Activated naive CD8-positive, alpha-beta T cell treated with anti-CD3 and anti-CD28 coated beads for 36 hours (primary cell): ENCODE data around the gene DNAH8. TPM values are rescaled to one million over a fixed set of nuclear protein-coding genes. Genes with fewer than 3 reads are reported as not detected.

Experiments used
- DNase-seq: peaks from one replicate; pipeline ENCODE4 v3.0.0; 2021
- H3K27ac Mint-ChIP-seq: one replicate; pipeline ENCODE4 v1.8.0; 2022; ENCODE audit warnings: mild to moderate bottlenecking, moderate library complexity, mixed read lengths
- H3K27me3 Mint-ChIP-seq: one replicate; pipeline ENCODE4 v1.8.0; 2022; ENCODE audit warnings: mild to moderate bottlenecking, mixed read lengths
- H3K36me3 Mint-ChIP-seq: one replicate; pipeline ENCODE4 v1.8.0; 2021; ENCODE audit warnings: mild to moderate bottlenecking, mixed read lengths
- H3K4me1 Mint-ChIP-seq: one replicate; pipeline ENCODE4 v1.8.0; 2021; ENCODE audit warnings: mixed read lengths
- H3K4me3 Mint-ChIP-seq: one replicate; pipeline ENCODE4 v1.8.0; 2022; ENCODE audit warnings: mild to moderate bottlenecking, moderate library complexity, mixed read lengths
- H3K9me3 Mint-ChIP-seq: one replicate; pipeline ENCODE4 v1.8.0; 2022; ENCODE audit warnings: mixed read lengths
- total RNA-seq, 2 experiments: library from RNA; stranded (reverse); gene quantifications; one replicate each; pipeline ENCODE4 v1.2.3, GENCODE V29; 2021

DNAH8 gene
- total RNA-seq, 2 experiments from 2014 or later, result 0.08 TPM; not detected in 1

DNA sequence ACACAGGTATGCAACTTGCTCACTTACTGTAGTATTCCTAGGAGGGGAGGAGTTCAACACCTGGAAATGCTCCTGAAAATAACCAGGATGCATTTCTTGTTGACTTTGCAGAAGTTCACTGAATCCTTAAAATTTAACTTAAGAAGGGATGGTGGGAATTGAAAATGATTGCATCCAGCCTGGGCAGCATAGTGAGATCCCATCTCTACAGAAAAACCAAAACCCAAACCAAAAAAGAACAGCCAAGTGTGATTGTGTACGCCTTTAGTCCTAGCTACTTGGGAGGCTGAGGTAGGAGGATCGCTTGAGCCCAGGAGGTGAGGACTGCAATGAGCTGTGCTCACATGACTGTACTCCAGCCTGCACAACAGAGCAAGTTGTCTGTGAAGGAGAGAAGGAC, 1.7 kb downstream of the DNAH8 start:
- Mint-ChIP-seq H3K27me3 (peaks cover 38% of the 10 kb centered on the region), H3K27ac (no peak overlapping the region), H3K4me1 (peaks cover 17% of the 10 kb centered on the region), H3K36me3 (peaks cover 3% of the 10 kb centered on the region), H3K4me3 (no peak overlapping the region), H3K9me3 (peaks cover 2% of the 10 kb centered on the region)
- DNase-seq, result no peak

DNA sequence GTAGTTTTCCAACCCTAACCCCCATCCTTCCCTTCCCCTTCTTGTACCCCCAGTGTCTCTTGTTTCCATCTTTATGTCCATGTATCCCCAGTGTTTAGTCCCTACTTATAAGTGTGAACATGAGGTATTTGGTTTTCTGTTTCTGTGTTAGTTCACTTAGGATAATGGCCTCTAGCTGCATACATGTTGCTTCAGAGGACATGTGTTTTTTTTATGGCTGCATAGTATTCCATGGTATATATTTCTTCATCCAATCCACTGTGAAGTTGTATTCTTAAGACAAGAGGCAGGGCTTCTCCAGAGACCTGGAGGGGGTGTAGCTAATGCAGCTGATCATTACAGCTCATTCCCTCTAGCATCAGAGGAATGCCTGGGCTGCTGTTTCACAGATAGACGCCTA, 4.2 kb downstream of the DNAH8 start:
- peaks cover 3% of the 10 kb centered on the region for H3K36me3 Mint-ChIP-seq
- no peak overlapping the region for H3K4me3 Mint-ChIP-seq
- peaks cover 2% of the 10 kb centered on the region for H3K9me3 Mint-ChIP-seq
- H3K27ac Mint-ChIP-seq, result no peak overlapping the region
- peaks cover 7% of the 10 kb centered on the region for H3K4me1 Mint-ChIP-seq
- DNase-seq, result no peak
- peaks cover 42% of the 10 kb centered on the region for H3K27me3 Mint-ChIP-seq

DNA sequence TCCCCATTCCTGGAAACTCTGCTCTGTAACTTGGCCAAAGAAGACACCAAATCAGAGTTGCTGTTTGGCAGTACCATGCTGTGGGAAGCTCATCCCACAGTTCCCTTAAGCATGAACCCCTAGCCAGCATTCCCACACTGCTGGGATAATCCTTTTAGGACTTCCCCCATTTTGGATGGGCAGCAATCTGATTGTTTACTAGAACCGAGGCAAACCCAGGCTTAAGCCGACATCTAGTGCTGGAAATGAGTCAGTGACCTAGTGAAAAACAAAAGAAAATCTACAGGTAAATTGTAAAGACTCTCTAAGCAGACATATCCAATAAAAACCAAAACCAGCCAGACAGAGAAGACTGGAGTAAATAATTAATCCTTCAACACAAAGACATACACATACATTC, 5.2 kb downstream of the DNAH8 start:
- Mint-ChIP-seq H3K27ac (no peak overlapping the region), H3K9me3 (peaks cover 2% of the 10 kb centered on the region), H3K27me3 (peaks cover 43% of the 10 kb centered on the region), H3K36me3 (peaks cover 3% of the 10 kb centered on the region), H3K4me3 (no peak overlapping the region), H3K4me1 (peaks cover 4% of the 10 kb centered on the region)
- DNase-seq, result no peak

DNA sequence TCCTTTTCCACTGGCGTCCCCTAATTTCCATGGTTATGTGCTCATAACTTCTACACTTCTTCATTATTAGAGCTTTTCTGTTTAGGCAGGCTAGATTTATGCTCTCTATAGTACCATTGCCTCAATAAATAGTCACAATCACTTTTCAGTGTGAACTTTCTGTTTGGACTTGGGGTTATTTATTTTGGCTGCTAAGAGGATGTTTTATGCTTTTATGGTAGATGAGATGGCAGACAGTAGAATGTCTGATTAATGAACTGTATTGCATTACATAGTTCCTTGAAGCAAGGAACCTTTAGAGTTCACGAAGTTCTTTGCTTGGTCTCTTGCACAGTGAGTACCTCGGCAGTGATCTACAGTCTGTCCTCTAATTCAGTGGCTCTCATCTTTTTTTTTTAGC, 6.9 kb downstream of the DNAH8 start:
- H3K36me3 Mint-ChIP-seq, result peaks cover 1% of the 10 kb centered on the region
- H3K9me3 Mint-ChIP-seq, result peaks cover 2% of the 10 kb centered on the region
- DNase-seq, result no peak
- peaks cover 13% of the 10 kb centered on the region for H3K4me1 Mint-ChIP-seq
- H3K27ac Mint-ChIP-seq, result no peak overlapping the region
- no peak overlapping the region for H3K4me3 Mint-ChIP-seq
- H3K27me3 Mint-ChIP-seq, result peaks cover 36% of the 10 kb centered on the region

DNA sequence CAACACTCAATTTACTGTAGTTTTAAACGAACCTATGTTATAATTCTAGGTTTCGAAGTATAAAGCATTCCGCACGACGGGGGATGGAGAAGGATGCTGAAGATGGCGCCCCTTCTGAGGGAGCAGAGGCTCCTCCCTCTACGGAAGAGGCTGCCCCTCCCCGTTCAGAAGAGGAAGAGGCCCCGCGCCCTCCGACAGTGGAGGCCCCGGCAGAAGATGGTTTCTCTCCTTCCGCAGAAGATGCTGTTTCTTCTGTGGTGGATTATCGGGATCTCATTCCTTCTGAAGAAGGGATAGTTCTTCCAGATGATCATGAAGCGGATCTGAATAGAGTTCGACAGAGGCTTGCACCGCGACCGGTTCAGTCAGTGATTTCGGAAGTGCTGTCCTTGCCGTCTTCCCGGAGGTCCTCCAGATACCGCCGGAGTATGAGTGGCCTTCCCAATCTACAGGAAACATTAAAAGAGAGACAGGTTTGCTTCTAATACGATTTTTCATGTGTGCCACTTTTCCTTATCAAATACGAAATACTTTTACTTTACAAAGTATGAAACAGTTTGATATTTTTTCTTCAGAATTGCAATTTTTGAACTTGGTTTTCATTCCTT, 7.7 kb downstream of the DNAH8 start:
- H3K4me3 Mint-ChIP-seq, result no peak overlapping the region
- H3K36me3 Mint-ChIP-seq, result peaks cover 1% of the 10 kb centered on the region
- peaks cover 32% of the 10 kb centered on the region for H3K27me3 Mint-ChIP-seq
- H3K9me3 Mint-ChIP-seq, result peaks cover 2% of the 10 kb centered on the region
- no peak overlapping the region for H3K27ac Mint-ChIP-seq
- no peak for DNase-seq
- peaks cover 13% of the 10 kb centered on the region for H3K4me1 Mint-ChIP-seq

DNA sequence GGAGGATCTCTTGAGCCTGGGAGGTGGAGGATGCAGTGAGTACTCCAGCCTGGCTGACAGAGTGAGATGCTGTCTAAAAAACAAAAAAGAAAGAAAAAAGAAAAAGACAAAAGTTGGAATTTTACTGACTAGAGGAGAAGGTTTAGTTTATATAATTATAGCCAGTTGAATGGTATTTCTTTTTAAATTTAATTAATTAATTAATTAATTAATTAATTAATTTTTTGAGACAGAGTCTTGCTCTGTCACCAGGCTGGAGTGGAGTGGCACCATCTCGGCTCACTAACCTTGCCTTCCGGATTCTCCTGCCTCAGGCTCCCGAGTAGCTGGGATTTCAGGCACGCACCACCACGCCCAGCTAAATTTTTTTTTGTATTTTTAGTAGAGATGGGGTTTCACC, 8.7 kb downstream of the DNAH8 start:
- H3K4me3 Mint-ChIP-seq, result no peak overlapping the region
- H3K27ac Mint-ChIP-seq, result no peak overlapping the region
- peaks cover 30% of the 10 kb centered on the region for H3K27me3 Mint-ChIP-seq
- peaks cover 1% of the 10 kb centered on the region for H3K36me3 Mint-ChIP-seq
- H3K9me3 Mint-ChIP-seq, result peaks cover 2% of the 10 kb centered on the region
- DNase-seq, result no peak
- H3K4me1 Mint-ChIP-seq, result peaks cover 13% of the 10 kb centered on the region

DNA sequence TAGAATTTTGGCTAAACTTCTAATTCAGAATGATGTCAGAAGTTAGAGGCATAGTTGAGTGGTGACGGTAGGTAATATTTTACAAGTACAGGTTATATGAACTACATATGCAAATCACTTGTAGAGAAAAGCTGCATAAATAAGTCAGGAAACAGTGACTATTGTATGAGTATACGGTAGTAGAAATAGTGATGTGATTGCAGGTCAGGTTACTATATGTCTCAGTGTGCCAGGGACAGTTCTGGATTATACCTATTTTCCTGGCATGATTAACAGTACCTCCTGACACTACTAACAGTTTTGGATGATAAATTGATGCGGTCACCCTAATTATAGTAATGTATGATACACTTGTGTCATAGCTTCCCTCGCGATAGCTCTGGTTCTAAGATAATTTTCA, 9.2 kb downstream of the DNAH8 start:
- DNase-seq, result no peak
- Mint-ChIP-seq H3K4me1 (peaks cover 13% of the 10 kb centered on the region), H3K9me3 (peaks cover 2% of the 10 kb centered on the region), H3K27me3 (peaks cover 24% of the 10 kb centered on the region), H3K36me3 (peaks cover under 1% of the 10 kb centered on the region), H3K4me3 (no peak overlapping the region), H3K27ac (no peak overlapping the region)

DNA sequence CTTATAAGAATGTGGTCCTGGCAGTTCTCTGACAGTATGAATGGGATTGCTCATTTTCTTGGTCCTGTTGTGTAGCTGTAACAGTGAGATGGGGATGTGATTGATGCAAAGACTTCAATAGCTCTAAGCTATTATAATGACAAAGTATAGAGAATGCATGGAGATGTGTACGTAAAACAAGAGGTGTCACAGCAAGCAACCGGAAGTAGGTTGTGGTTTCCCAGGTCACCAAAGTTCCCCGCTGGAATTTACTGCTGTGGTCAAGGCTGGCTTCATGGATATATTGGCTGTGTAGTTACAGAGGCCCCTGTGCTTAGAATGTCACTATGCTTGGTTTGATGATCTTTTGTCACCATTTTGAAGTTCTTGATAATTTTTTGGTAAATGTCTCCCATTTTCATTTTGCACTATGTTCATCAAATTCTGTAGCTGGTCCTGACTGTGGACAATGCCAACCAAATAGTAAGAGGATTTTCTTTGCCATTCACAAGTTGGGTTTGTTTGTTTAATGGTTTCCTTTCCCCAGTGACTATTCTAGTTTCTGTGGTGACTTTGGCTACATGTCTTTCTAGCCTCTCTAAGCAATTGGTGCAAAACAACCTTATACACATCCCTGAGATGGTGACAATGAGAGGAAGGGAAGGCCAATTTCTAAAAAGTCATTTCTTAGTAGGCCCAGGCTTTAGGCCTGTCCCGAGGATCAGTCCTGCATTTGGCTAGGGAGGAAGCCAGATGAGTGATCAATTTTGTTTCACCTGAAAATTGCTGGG, 10.5 kb downstream of the DNAH8 start:
- H3K4me3 Mint-ChIP-seq, result no peak overlapping the region
- H3K9me3 Mint-ChIP-seq, result no peaks in the 10 kb centered on the region
- H3K27me3 Mint-ChIP-seq, result peaks cover 18% of the 10 kb centered on the region
- no peaks in the 10 kb centered on the region for H3K36me3 Mint-ChIP-seq
- no peak overlapping the region for H3K27ac Mint-ChIP-seq
- peak; percentile 16 for DNase-seq
- H3K4me1 Mint-ChIP-seq, result peaks cover 13% of the 10 kb centered on the region

DNA sequence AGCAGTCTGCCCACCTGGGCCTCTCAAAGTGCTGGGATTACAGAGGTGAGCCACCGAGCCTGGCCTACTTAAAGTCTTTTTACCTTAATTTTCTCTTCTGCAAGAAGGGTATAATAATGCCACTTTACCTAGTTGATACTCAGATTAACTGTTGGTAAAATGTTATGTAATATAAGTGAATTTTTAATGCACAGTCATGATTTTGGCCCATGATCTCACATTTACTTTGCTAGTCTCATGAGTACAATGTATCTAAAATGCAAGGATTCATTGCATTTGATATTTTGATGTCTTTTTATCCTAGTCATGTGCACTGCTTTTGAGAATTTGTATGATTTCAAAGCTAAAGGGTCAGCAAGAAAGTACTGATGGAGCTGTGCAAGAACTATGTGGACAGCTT, 13.1 kb downstream of the DNAH8 start:
- no peak for DNase-seq
- Mint-ChIP-seq H3K36me3 (no peaks in the 10 kb centered on the region), H3K4me3 (no peak overlapping the region), H3K27me3 (peaks cover 11% of the 10 kb centered on the region), H3K27ac (no peak overlapping the region), H3K4me1 (peaks cover 13% of the 10 kb centered on the region), H3K9me3 (no peaks in the 10 kb centered on the region)

DNA sequence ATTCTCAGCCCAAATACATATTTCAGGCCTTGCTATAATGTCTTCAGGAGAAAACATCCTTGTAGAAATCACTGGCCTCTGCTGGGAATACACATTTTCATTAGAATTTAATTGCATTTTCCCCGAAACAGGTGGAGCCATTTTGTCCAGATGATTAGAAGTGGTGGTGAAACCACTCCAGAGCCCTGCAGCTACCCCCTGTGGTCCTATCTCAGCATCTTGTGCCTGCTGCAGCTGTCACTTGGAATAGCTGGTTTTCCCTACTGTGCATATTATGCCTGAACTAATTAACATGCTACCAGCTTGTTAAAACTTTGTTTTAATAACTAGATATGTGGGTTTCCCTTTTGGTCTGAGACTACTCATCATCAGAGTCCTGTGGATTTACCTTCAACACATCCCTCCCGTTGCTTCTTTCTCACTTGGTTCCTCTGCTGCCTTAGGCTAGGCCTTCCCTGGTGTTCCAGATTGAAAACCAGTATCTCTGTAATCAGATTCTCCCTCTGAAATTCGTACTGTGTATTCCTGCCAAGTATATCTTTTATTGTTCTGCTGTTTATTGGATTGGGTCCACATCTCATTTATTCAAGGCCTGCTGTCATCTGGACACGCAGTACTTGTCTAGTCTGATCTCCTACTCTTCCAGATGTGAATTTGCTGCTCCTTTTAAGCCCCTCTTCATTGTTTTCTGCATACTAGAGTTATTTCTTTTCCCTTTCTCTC, 15.2 kb downstream of the DNAH8 start:
- H3K4me3 Mint-ChIP-seq, result no peak overlapping the region
- no peak for DNase-seq
- peaks cover under 1% of the 10 kb centered on the region for H3K9me3 Mint-ChIP-seq
- H3K27me3 Mint-ChIP-seq, result peaks cover 15% of the 10 kb centered on the region
- H3K27ac Mint-ChIP-seq, result no peak overlapping the region
- no peaks in the 10 kb centered on the region for H3K36me3 Mint-ChIP-seq
- peaks cover 11% of the 10 kb centered on the region for H3K4me1 Mint-ChIP-seq

DNA sequence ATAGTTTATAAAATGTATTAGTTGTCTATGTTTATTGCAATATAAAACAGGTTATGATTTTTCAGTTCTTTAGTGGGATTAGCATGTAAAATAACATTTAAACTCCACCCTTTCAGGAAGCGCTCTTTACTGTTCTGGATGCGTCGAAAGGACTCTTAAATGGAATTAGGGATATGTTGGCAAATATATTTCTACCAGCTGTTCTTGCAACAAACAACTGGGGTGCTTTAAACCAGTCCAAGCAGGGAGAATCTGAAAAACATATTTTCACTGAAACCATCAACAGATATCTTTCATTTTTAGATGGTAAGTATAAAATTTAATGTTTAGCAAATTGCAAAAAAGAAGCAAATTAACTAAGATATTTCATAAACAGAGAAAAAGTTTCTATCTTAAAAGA, 21.8 kb downstream of the DNAH8 start:
- Mint-ChIP-seq H3K9me3 (peaks cover 3% of the 10 kb centered on the region), H3K27ac (no peak overlapping the region), H3K36me3 (no peaks in the 10 kb centered on the region), H3K27me3 (peaks cover 53% of the 10 kb centered on the region), H3K4me1 (no peaks in the 10 kb centered on the region), H3K4me3 (no peak overlapping the region)
- no peak for DNase-seq

DNA sequence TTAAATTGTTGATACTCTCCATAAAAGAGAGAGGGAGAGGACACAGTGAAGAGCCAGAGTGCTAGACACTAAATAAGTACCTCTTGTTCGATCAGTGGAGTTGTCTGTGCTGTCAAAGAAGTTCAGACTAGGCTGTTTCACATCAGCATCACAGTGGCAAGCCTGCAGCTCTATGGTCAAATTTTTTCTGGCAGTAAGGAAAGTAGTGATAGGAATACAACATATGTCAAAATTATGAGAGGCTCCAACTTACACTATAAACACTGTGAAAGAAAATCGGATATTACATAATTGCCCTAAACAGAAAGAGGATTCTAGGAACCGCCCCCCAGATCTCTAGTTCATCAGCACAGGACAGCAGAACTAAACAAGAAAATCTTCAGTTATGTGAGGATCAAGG, 23.1 kb downstream of the DNAH8 start:
- Mint-ChIP-seq H3K4me1 (no peaks in the 10 kb centered on the region), H3K27me3 (peaks cover 58% of the 10 kb centered on the region), H3K4me3 (no peak overlapping the region), H3K9me3 (peaks cover 3% of the 10 kb centered on the region), H3K27ac (no peak overlapping the region), H3K36me3 (no peaks in the 10 kb centered on the region)
- no peak for DNase-seq

DNA sequence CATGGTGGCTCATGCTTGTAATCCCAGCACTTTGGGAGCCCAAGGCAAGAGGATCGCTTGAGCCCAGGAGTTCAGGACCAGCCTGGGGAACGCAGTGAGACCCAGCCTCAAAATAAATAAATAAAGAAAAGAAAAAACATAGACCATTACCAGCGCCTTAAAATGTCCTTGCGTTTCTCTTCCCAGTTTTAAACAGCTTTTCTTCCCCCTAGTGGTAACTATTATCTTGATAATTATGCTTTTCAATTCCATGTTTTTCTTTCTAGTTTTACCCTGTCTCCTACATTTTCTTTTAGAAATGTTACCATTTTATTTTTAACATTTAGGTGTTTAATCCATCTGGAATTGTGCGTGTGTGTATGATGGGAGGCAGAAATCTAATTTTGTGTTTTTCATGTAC, 24.4 kb downstream of the DNAH8 start:
- H3K4me3 Mint-ChIP-seq, result no peak overlapping the region
- peaks cover 63% of the 10 kb centered on the region for H3K27me3 Mint-ChIP-seq
- no peak overlapping the region for H3K27ac Mint-ChIP-seq
- H3K36me3 Mint-ChIP-seq, result no peaks in the 10 kb centered on the region
- no peak for DNase-seq
- no peaks in the 10 kb centered on the region for H3K4me1 Mint-ChIP-seq
- peaks cover 3% of the 10 kb centered on the region for H3K9me3 Mint-ChIP-seq

DNA sequence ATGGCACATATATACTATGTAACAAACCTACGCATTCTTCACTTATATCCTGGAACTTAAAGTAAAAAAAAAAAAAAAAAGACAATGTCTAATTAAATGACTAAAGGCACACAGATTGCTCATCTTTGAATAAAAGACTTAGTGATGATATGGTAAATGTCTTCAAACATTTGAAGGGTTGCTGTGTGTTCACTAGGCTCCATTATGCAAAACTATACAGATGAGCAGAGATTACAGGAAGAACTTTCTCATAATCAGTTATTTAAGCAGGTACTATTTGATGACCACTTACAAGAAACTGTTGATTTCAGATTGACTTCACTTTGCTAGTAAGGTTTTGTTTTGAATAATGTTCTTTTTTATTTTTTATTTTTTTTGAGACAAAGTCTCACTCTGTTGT, 34.4 kb downstream of the DNAH8 start:
- no peak for DNase-seq
- Mint-ChIP-seq H3K27ac (no peak overlapping the region), H3K27me3 (peaks cover 26% of the 10 kb centered on the region)

DNA sequence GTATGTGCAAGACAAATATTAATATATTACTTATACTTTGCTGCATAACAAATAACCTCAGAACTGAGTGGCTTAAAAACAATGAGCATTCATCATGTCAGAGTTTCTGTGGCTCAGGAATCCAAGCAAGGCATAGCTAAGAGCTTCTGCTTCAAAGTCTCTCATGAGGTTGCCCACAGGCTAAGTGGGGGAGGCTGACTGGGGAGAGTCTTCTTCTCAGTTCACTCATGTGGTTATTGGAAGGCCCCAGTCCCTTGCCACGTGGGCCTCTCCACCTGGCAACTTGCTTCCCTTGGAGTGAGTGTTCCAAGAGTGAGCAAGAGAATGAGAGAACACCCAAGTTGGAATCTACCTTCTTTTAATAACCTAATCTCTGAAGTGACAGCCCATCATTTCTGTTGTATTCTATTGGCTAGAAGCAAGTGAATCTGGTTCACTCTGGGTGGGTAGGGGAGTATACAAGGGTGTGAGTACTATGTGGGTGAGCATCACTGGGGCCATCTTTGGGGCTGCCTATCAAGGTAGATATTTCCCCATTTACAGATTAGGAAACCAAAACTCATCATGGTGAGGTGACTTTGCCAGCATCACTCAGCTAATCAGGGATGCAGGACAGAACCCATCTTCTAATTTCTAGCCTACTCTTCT, 36.0 kb downstream of the DNAH8 start:
- Mint-ChIP-seq H3K27ac (no peak overlapping the region), H3K36me3 (no peaks in the 10 kb centered on the region), H3K4me3 (no peak overlapping the region), H3K4me1 (peaks cover 19% of the 10 kb centered on the region), H3K27me3 (peaks cover 14% of the 10 kb centered on the region), H3K9me3 (no peaks in the 10 kb centered on the region)
- no peak for DNase-seq

More for the DNA sequence above, 34.4 kb downstream of the DNAH8 start:
- Mint-ChIP-seq H3K9me3 (no peaks in the 10 kb centered on the region), H3K36me3 (no peaks in the 10 kb centered on the region), H3K4me1 (peaks cover 11% of the 10 kb centered on the region), H3K4me3 (no peak overlapping the region)
